GM12892 (cell line): Measurements from ENCODE around the gene LRRC45.
"Not testable (repeated sequence)": the region's sequence is repeated elsewhere in the genome, so short reads cannot be mapped to it uniquely, and the experiment has no call there.

Source experiments
- DNase-seq: peaks from one replicate; pipeline ENCODE4 v3.0.0; 2011; ENCODE audit not compliant: insufficient read length
- FAIRE-seq: peaks from 2 replicates; lab custom pipeline; 2011; peaks lifted over from hg19 to GRCh38; lab: Jason Lieb, UNC
- POLR2A ChIP-seq: IDR thresholded peaks from 2 replicates; pipeline ENCODE4 v1.6.1; 2011; ENCODE audit warnings: low read depth, low read length, control low read depth
- POLR2AphosphoS5 ChIP-seq: IDR thresholded peaks from 2 replicates; pipeline ENCODE4 v1.6.1; 2011; ENCODE audit warnings: low read depth, low read length, control low read depth
- TAF1 ChIP-seq: IDR thresholded peaks from 2 replicates; pipeline ENCODE4 v1.6.1; 2011; ENCODE audit warnings: low read depth, mild to moderate bottlenecking, control low read depth, low read length, borderline replicate concordance

LRRC45 gene

DNA sequence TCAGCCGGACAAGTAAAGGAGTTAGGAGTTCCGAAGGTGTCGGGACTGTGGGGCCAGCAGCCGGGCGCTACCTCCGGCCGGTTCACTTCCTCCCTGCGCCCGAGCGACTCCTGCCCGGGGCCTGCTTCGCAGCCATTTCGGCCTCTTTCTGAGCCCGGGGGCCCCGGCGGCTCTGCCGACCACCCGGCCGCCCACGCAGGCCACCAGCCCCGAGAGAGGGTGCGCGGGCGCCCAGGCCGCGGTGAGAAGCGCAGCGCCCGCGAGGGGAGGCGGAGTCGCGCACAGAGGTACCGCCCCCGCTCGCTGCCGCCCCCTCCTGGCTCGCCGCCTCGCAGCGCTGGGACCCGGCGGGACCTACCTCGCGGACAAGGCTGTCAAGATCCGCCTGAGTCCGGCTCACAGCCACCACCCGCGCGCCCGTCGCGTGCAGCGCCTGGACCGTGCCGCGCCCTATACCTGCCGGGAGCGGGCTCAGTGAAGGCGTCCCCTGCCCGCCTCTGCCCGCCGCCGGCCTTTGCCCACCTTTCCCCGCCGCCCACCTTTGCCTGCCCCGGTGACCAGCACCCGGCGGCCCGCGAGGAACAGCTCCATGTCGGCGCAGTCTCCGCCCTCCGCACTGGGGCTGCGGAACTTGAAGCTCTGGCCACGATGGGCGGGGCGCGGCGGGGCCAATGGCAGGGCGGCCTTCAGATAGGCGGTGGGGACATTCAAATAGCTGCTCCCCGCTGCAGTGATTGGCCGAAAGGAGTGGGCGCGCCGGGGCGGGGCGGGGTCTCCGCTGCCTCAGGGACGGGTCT, 14.2 kb downstream of the LRRC45 start, which contains the start of gene DCXR:
Gene DCXR (minus strand): TSS at position 606 of the 797 bp plus-strand sequence. CDS start 15 bp downstream, at position 591.
- DNase-seq (peak; percentile 98), FAIRE-seq (peak; percentile 99)
- TF ChIP-seq TAF1 (no peak), POLR2AphosphoS5 (peak; percentile 91), POLR2A (peak; percentile 92; the same call in 1 of the 2 replicates)

DNA sequence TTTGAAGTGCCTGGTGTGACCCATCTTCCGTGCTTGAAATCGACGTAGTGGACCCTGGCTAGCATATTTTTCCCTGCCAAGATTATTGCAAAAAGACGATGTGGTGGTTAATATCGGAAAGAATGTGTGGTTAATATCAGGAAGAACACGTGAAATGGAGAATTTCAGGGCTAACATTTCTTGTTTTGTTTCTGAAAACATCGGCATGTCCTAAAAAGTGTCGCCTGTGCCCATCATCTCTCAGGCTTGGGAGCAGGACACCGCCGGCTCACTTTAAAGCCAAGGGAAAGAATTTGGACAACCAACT, 14.7 kb downstream of the LRRC45 start:
- TF ChIP-seq POLR2A = no peak
- FAIRE-seq (no peak), DNase-seq (no peak)

DNA sequence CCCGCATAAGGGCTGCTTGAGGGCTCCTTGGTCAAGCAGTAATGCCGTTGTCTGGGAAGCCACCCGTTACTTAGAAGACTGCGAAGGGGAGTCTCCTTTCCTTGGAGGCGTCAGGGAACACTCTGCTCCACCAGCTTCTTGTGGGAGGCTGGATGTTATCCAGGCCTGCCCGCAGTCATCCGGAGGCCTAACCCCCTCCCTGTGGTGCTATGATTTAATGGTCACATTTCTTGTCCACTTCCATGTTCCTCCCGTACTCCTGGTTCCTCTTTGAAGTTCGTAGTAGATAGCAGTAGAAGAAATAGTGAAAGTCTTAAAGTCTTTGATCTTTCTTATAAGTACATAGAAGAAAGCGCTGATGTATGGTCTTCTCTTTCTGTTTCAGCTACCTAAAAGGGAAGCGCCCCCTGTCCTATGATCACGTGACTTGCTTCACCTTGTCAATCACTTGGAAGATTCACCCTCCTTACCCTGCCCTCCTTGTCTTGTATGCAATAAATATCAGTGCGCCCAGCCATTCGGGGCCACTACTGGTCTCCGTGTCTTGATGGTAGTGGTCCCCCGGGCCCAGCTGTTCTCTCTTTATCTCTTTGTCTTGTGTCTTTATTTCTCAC, 15.8 kb downstream of the LRRC45 start:
- not testable (repeated sequence) for DNase-seq, FAIRE-seq

DNA sequence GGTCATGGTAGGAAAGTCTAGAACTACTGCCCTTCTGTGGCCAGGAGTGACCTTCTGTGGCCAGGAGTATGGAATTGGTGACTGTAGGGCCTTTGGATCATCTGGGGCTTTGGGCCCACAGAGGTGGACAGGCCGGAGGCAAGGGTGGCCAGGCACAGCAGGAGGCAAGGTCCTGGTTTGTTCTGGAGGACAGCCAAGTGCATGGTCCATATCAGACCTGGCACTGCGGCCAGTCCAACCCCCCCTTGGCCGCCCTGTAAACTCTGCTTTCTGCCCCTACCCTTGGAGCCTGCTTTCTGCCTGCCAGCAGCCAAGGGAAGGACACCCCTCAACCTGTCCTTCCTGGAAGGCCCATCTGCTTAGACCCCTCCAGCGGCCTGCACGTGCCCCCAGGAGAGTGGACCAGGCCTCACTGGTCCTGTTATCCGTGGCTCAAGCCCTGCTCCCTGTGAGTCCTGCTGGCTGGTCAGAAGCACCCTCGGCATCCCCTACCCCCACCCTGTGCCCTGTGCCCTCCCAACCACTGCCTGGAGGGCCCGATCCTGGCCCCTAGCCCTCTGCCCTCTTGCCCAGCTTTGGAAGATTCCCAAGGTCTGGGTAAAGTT, 16.7 kb downstream of the LRRC45 start:
- DNase-seq (no peak), FAIRE-seq (no peak)
- no peak for TF ChIP-seq POLR2AphosphoS5
- no peak for TF ChIP-seq POLR2A
- no peak for TF ChIP-seq TAF1

DNA sequence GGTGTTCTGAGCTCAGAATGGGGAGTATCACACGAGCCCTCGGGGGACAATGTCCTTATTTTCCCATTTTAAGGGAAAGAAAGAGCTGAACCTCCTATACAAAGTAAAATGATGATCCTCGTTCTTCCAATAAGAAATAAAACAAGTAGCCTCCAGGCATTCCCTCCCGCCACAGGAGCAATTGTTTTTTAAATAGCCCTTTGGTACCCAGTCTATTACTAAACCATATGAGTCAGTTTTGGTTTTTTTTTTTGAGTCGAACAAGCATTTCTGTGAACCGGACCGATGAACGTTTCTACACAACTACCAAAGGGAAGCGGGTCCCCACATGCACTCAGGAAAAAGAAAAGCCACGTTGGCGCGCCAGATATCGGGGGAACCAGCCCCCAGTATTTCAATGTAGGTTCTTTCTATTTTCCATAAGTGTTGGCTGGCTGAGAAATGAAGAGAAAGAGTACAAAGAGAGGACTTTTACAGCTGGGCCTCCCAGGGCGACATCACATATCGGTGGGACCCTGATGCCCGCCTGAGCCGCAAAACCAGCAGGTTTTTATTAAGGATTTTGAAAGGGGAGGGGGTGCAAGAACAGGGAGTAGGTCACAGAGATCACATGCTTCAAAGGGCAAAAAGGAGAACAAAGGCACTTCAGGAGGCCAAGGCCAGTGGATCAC, 18.2 kb downstream of the LRRC45 start:
- TF ChIP-seq POLR2AphosphoS5 (no peak), TAF1 (no peak), POLR2A (no peak)
- FAIRE-seq (no peak), DNase-seq (no peak)

DNA sequence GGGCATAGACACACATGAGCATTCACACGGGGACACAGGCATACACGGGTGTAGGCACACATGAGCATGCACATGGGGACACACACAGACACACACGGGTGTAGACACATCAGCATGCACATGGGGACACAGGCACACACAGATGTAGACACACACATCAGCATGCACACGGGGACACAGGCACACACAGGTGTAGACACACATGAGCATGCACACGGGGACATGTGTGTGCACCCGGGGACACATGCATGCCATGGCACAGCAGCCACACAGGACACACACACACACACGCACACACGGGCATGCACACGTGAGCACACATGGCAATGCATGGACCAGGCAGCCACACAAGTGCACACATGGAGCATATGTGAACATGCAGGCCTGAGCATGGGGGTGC, 19.5 kb downstream of the LRRC45 start:
- FAIRE-seq (no peak), DNase-seq (no peak)
- no peak for TF ChIP-seq TAF1
- TF ChIP-seq POLR2A = no peak
- TF ChIP-seq POLR2AphosphoS5 = no peak

DNA sequence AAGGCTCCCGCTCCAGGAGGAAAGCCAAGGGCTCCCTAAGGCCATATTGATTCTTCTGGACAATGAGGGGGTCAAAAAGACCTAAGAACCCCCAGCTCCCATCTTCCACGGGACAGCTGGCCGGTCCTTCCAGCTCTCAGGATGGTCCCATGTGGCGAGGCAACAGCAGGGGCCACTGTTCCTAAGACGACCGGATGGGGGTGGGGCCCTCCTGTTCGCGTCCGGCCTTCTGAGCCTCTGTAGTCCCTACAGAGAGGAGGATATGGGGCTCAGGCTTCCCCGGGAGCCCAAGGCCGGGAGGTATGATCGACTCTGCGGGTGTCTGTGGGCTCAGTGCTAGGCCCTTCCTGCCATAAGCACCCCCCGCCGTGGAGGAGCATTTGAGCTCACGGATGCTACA, 20.4 kb downstream of the LRRC45 start:
- no peak for FAIRE-seq
- no peak for DNase-seq
- TF ChIP-seq TAF1 = no peak
- no peak for TF ChIP-seq POLR2AphosphoS5
- TF ChIP-seq POLR2A = no peak

DNA sequence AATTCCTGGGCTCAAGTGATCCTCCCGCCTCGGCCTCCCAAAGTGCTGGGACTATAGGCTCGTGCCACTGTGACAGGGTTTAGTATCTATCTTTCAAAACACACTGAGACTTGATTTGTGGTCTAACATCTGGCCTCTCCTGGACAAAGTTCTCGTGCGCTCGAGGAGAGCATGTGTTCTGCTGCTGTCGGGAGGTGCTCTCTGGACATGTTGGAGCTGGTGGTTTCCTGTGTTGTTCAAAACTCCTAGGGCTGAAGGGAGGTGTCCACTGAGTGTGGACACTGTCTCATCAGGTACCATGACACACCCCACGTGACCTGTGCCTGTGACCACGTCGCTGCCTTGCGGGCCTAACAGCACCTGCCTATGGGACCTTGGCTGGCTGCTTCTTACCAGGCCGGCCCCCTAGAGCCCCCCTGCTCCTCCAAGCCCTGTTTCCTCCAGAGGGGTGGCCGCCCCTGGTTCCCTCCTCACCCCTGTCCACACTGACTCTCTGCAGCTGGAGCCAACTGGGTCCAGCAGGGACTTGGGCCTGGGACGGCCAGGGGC, 22.9 kb downstream of the LRRC45 start:
- no peak for TF ChIP-seq TAF1
- TF ChIP-seq POLR2AphosphoS5 = no peak
- no peak for TF ChIP-seq POLR2A
- DNase-seq (no peak), FAIRE-seq (no peak)

DNA sequence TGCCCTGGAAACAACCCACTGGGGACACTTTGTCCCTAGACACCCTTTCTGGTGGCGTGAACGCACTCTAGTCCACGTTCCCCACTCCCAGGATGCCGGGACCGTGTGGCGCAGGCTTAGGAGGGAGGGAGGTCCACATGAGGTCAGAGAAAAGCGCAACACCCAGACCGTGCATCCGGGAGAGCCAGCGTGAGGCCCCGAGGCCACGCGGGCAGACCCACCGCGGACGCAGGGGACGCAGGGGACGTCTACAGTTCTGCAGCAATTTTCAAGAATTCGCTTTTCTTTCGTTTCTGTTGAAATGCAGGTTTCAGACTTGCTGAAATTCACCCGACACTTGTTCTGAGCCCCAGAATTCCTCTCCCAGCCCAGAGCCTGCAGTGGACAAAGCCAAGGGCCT, 23.8 kb downstream of the LRRC45 start:
- TF ChIP-seq POLR2AphosphoS5 (no peak), TAF1 (no peak), POLR2A (no peak)
- DNase-seq (no peak), FAIRE-seq (no peak)

DNA sequence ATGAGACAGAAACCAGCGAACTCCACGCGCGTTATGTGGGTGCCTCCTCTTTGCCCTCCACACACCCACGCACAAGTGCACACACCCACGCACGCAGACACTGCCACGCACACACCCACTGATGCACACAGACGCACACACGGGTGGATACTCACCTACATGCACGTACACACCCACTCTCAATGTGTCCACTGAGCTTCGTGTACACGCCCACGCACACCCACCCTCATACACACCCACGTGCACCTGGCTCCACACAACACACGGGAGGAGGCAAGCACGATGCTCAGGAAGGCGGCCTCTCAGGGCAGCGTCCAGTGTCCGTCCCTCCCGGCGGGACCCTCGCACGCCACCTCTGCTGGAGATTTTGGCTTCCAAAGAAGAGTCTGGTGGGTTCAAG, 24.3 kb downstream of the LRRC45 start:
- TF ChIP-seq POLR2A = no peak
- no peak for TF ChIP-seq TAF1
- no peak; the same call in 1 of the 2 replicates for TF ChIP-seq POLR2AphosphoS5
- DNase-seq (no peak), FAIRE-seq (no peak)

DNA sequence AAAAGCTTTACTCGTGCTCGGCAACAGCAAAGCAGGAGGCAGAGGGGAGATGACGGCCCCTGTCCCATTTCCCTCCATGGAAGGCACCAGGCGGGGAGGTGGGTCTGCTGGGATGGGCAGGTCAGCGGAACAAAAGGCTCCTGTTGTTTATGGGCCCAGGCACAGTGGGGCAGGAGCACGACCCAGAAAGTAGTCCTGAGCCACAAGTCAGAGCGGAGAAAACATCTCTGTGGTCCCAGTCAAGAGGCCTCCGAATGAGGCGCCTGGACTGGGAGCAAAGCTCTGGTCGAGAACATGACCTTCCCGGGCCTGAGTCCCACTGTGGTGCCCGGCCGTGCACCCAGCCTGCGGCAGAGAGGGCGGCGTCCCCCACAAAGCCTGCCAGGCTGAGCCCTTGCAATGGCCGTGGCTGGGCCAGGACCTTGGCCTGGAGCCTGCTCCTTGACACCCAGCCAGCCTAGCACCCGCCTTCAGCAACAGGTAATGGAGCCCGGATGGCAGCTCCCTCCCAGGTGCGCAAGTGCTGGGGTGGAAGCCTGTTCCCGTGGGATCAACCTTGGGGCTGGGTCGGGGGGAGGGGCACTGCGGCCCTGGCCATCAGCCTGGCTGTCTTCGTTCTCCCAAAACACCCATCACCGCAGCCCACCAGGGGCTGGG, 24.9 kb downstream of the LRRC45 start:
- DNase-seq (no peak), FAIRE-seq (no peak)
- no peak for TF ChIP-seq POLR2A
- no peak for TF ChIP-seq POLR2AphosphoS5
- TF ChIP-seq TAF1 = no peak

DNA sequence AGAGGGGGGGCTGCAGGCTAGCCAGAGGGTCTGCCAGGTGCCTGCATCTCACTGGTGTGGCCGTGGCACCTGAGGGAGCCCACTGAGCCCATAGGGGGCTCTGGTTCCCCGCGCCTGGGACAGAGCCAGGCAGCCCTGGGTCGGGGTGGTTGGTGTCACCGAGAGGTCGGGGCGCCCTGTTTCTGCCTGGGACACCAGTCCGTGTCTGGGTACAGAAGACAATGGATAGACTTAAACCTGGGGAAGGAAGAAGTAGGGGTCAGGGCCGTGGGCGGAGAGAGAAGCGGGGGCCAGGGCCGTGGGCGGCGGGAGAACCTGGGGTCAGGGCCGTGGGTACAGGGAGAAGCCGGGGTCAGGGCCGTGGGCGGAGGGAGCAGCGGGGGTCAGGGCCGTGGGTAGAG, 25.5 kb downstream of the LRRC45 start:
- TF ChIP-seq POLR2A (no peak), POLR2AphosphoS5 (no peak), TAF1 (no peak)
- DNase-seq (no peak), FAIRE-seq (no peak)
